A673 (cell line): ENCODE data around the gene SLC10A3. TPM values are rescaled to one million over a fixed set of nuclear protein-coding genes. Genes with fewer than 3 reads are reported as not detected.

Source experiments
- BruUV-seq: library from RNA; stranded (reverse); fragments of 400-500 nt; replicated peaks from 2 replicates; lab custom pipeline; 2021; lab: Mats Ljungman, UMichigan
- CTCF ChIA-PET: fragments of 300-600 bp; sonication (Branson Sonifier 250); formaldehyde crosslinking; loops from one replicate; lab custom pipeline; 2022; ENCODE audit warnings: antibody characterized with exemption; lab: Charles Lee
- POLR2A ChIA-PET: fragments of 300-600 bp; sonication (Branson Sonifier 250); formaldehyde crosslinking; loops from one replicate; lab custom pipeline; 2022; ENCODE audit warnings: antibody characterized with exemption; ENCODE audit not compliant: low non-redundant PET; lab: Charles Lee
- DNase-seq: peaks from one replicate; pipeline ENCODE4 v3.0.0-alpha.2; 2015; ENCODE audit warnings: low spot score
- H3K27ac ChIP-seq: fragments of 200-600 bp; sonication (generic); 2 replicates; pipeline ENCODE4 v1.5.1; 2016; ENCODE audit warnings: mixed run types, low read depth, mild to moderate bottlenecking, mixed read lengths, antibody characterized with exemption, low read length; ENCODE audit not compliant: poor library complexity, severe bottlenecking
- H3K27me3 ChIP-seq: fragments of 200-600 bp; sonication (generic); replicated peaks from 2 replicates; pipeline ENCODE4 v1.6.1; 2017; ENCODE audit warnings: mixed run types, low read depth, mild to moderate bottlenecking, mixed read lengths, antibody characterized with exemption, low read length; ENCODE audit not compliant: insufficient read depth, poor library complexity
- H3K36me3 ChIP-seq: fragments of 200-600 bp; sonication (generic); 2 replicates; pipeline ENCODE4 v1.6.1; 2016; ENCODE audit warnings: mixed run types, mild to moderate bottlenecking, mixed read lengths, antibody characterized with exemption, low read length; ENCODE audit not compliant: insufficient read depth, poor library complexity, severe bottlenecking
- H3K4me1 ChIP-seq: fragments of 200-600 bp; sonication (generic); 2 replicates; pipeline ENCODE4 v1.6.1; 2017; ENCODE audit warnings: mixed run types, mild to moderate bottlenecking, mixed read lengths, antibody characterized with exemption, low read length; ENCODE audit not compliant: insufficient read depth, poor library complexity, severe bottlenecking
- H3K4me3 ChIP-seq: fragments of 200-600 bp; sonication (generic); 2 replicates; pipeline ENCODE4 v1.5.1; 2016; ENCODE audit warnings: low read depth, mixed run types, mild to moderate bottlenecking, mixed read lengths, low read length; ENCODE audit not compliant: poor library complexity, severe bottlenecking
- H3K9me3 ChIP-seq: fragments of 200-600 bp; sonication (generic); 2 replicates; pipeline ENCODE4 v1.6.1; 2016; ENCODE audit warnings: mixed run types, low read depth, mild to moderate bottlenecking, mixed read lengths, antibody characterized with exemption, low read length; ENCODE audit not compliant: poor library complexity, severe bottlenecking
- EZH2 ChIP-seq: fragments of 200-600 bp; sonication (generic); IDR thresholded peaks from 2 replicates; pipeline ENCODE4 v1.6.1; 2017; ENCODE audit warnings: borderline replicate concordance, low read depth, mild to moderate bottlenecking, mixed read lengths, antibody characterized with exemption, low read length; ENCODE audit not compliant: poor library complexity, severe bottlenecking
- intact Hi-C: fragments of 100-400 bp; cut with micrococcal nuclease; formaldehyde crosslinking; loops from one replicate; pipeline ENCODE4 v1.10.0; 2022; ENCODE audit not compliant: unreplicated experiment
- total RNA-seq: library from RNA; stranded (reverse); gene quantifications from 2 replicates; pipeline ENCODE4 v1.2.3, GENCODE V29; 2021
- TF ChIP-seq, protein P1 (sequence below): fragments of 300-800, 200-600 bp; sonication (generic); conservative IDR thresholded peaks from 2 replicates; pipeline ENCODE4 v1.5.1; 2017; ENCODE audit warnings: low read depth, mild to moderate bottlenecking, antibody characterized with exemption, low read length, moderate library complexity, mixed read lengths

SLC10A3 gene
- total RNA-seq, 1 experiment from 2014 or later, result 9.7 TPM

- Histone ChIP-seq H3K27me3 (no peaks in the 10 kb centered on the region), H3K9me3 (no peaks in the 10 kb centered on the region), H3K4me3 (peak overlapping the region; percentile 65), H3K4me1 (no peaks in the 10 kb centered on the region), H3K27ac (peak overlapping the region; percentile 52), H3K36me3 (no peaks in the 10 kb centered on the region)
- intact Hi-C loops, result no loop called here
- TF ChIP-seq EZH2, result no peak
- TF ChIP-seq, protein P1, sequence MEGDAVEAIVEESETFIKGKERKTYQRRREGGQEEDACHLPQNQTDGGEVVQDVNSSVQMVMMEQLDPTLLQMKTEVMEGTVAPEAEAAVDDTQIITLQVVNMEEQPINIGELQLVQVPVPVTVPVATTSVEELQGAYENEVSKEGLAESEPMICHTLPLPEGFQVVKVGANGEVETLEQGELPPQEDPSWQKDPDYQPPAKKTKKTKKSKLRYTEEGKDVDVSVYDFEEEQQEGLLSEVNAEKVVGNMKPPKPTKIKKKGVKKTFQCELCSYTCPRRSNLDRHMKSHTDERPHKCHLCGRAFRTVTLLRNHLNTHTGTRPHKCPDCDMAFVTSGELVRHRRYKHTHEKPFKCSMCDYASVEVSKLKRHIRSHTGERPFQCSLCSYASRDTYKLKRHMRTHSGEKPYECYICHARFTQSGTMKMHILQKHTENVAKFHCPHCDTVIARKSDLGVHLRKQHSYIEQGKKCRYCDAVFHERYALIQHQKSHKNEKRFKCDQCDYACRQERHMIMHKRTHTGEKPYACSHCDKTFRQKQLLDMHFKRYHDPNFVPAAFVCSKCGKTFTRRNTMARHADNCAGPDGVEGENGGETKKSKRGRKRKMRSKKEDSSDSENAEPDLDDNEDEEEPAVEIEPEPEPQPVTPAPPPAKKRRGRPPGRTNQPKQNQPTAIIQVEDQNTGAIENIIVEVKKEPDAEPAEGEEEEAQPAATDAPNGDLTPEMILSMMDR, result no peak
- no TSS peak for BruUV-seq
- ChIA-PET CTCF (no interaction called here), POLR2A (interaction anchor here (0.5 kb wide), 1 partner anchor 638 kb away, joined by 4 read pairs; no protein-coding TSS in a partner anchor)
- DNase-seq, result peak; percentile 31
Measured at GRCh38 chrX:154457491-154458115, 32.8 kb downstream of the SLC10A3 start.

GRCh38 chrX:154452823-154453222 lies 37.6 kb downstream of the SLC10A3 start:
- Histone ChIP-seq H3K36me3 (peaks cover 4% of the 10 kb centered on the region), H3K4me3 (no peak overlapping the region), H3K9me3 (no peaks in the 10 kb centered on the region), H3K27ac (no peak overlapping the region), H3K4me1 (no peaks in the 10 kb centered on the region), H3K27me3 (no peaks in the 10 kb centered on the region)
- BruUV-seq, result no TSS peak
- CTCF ChIA-PET, result no interaction called here
- POLR2A ChIA-PET, result no interaction called here
- intact Hi-C loops, result no loop called here
- TF ChIP-seq EZH2, result no peak
- TF ChIP-seq, protein P1, result no peak
- no peak for DNase-seq

DNA sequence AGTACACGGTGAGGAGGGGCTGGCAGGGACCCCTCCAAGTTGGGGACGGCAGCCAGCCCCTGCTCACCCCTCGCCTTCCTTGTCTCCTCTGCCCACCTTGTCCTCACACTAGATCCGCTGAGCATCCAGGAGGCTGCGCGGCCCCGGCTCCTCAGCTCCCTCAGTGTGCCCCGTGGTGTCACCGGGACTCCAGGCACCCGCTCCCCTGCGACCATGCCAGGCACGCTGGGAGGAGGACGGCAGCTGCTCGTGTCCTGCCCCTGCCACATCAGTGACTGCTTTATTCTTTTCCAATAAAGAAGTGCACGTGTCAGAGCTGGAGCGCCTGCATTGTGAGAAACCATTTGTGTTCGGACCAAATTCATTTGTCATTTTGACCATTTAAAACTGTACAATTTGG lies 40.1 kb downstream of the SLC10A3 start:
- BruUV-seq, result no TSS peak
- POLR2A ChIA-PET, result no interaction called here
- Histone ChIP-seq H3K36me3 (peaks cover 4% of the 10 kb centered on the region), H3K4me3 (no peak overlapping the region), H3K27ac (no peak overlapping the region), H3K27me3 (no peaks in the 10 kb centered on the region), H3K9me3 (no peaks in the 10 kb centered on the region), H3K4me1 (no peaks in the 10 kb centered on the region)
- TF ChIP-seq, protein P1, result no peak
- no peak for TF ChIP-seq EZH2
- CTCF ChIA-PET, result no interaction called here
- intact Hi-C loops, result no loop called here
- no peak for DNase-seq
